Raji (cell line): ENCODE measurements around the gene CARD11.

Experiments
- POLR2A ChIP-seq: IDR thresholded peaks from 2 replicates; pipeline ENCODE4 v1.6.1; 2011; ENCODE audit warnings: low read depth, low read length, control low read depth; ENCODE audit not compliant: insufficient read depth

CARD11 gene

DNA sequence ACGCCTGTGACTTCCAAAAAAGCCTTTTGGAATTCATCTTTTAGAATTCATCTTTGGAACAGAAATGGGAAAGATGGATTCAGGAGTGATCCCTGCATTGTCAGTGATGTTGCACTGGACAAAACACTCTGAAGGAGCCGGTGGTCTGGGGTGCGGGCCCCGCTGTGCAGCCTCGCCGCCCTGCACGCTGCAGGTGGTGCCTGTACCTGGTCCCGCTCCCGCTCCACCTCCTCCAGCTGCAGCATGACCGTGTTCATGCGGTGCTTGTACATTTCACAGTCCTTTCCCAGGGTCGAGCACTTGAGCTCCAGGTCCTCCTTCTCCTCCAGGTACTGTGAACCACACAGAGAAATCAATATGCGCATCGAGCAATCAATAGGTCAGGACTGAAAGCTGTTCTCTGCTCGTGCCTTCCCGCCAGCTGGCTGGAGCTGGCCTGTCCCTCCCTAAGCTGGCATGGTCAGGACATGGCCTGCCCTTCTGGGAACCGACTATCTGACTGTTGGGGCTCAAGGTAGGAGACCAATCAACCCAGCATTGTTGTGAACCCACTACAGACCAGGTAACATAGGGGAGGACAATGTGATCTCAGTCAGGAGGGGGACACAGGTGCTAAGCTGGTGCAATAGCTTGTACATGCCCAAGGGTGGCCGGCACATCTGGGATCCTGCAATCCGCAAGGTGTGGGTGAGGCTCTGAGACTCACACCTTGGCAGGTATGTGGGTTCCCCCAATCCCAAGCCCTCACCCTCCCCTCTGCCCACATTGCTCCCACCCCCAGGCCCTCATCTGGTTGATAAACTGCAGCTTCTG lies 105.8 kb downstream of the CARD11 start:
- TF ChIP-seq POLR2A = no peak

DNA sequence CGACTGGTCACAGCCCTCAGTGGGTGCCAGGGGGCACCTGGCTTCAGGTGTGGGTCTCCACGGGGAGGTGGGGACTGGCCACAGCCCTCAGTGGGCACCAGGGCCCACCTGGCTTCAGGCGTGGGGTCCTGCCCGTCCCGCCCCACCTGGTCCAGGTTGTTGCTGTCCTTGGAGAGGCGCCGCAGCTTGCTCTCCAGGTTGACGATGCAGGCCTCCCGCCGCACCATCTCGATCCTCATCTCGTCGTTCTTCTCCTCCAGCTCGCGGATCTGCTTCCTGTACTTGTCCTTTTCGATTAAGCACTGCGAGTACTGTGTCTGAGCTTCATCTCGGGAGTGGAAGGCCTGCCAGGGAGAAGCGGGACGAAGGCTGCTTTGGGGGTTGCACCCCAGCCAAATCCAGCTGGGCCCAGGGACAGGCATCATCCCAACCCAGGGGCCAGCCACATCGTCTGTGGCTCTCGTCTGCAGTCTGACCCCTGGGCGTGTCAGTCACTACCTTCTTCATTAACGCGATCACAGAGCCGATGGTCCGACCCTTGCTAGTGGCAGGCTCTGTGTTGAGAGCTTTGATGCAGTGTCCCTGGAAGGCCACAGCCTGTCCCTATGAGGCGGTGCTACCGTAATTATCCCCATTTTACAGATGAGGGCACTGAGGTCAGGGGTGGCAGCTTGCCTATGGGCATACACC lies 106.6 kb downstream of the CARD11 start:
- no peak for TF ChIP-seq POLR2A

- TF ChIP-seq POLR2A = no peak
Observed at GRCh38 chr7:2936301-2936700, 107.4 kb downstream of the CARD11 start.

- no peak for TF ChIP-seq POLR2A
Observed at GRCh38 chr7:2934984-2935740, 108.5 kb downstream of the CARD11 start.

- no peak for TF ChIP-seq POLR2A
Observed at GRCh38 chr7:2934211-2934731, 109.4 kb downstream of the CARD11 start.

GRCh38 chr7:2932402-2933251 lies 111.0 kb downstream of the CARD11 start:
- no peak for TF ChIP-seq POLR2A

DNA sequence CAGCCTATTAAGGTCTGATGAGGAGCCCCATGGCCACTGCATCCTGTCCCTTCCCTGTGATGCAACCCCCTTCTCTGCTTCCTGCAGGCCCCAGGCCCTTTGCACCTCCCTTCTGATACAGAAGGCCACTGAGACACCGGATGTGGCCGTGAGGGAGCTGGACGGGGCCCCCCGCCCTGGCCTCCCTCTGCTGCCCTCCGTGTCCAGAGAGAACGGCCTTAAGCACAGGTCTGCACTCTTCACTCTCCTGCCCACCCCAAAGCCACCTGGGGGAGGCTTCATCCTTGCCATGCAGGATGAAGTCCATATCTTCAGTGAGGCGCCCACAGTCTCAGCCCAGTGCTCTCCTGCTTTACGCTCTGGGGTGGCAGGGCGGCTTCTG lies 112.6 kb downstream of the CARD11 start:
- TF ChIP-seq POLR2A = no peak

- TF ChIP-seq POLR2A = no peak
Observed at GRCh38 chr7:2930310-2931033, 113.2 kb downstream of the CARD11 start.

DNA sequence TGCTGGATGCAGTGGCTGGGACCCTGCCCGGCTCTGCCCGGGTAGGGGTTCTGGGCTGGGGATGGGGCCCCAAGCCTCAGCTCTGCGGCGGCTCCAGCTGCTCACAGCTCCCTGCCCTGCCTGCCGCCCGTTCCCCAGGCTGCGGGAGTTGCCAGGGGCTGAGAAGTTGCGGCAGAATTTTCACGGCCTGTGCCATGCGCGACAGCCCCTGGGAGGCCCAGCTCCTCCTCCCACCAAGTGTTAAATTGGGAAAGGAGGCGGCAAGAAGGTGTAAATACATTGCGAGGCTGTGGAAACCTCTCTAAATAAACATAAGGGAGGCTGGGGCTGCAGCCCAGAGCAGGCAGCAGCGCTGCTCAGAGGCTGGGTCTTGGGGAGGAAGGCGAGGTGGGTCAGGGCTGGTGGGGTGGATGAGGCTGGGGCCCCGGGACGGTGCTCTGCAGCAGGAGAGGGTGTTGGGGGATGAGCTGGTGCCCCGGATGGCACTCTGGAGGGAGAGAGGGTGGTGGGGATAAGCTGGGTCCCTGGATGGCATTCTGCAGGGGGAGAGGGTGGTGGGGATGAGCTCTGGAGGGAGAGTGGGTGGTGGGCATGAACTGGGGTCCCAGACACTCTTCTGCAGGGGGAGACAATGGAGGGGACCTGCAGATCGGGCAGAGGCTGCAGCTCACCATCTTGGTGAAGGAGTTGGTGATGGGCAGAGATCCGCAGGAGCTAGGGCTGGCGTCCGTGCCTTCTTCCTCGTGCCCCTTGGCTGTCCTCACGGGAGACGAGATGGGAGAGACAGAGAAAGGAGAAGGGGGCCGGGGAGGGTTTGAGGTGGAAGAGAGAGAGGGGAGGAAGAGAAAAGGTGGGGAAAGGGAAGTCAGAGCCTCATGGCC lies 114.1 kb downstream of the CARD11 start:
- no peak for TF ChIP-seq POLR2A

GRCh38 chr7:2928613-2929311 lies 114.9 kb downstream of the CARD11 start:
- TF ChIP-seq POLR2A = no peak

DNA sequence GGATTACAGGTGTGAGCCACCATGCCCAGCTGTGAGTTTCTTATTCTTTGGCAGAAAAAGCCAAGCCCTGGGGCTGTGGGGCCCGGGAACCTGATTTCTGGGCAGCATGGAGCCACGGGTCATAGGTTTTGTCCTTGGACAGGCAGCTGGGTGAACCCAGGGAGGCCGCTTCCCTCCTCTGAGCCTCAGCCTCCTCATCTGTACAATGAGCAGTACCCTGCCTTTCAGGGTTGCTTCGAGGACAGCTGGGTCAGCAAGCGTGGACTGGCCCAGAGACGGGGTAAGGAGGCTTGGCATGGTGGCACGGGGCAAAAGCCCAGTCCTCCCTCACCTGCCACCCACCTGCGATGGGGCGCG lies 115.4 kb downstream of the CARD11 start:
- TF ChIP-seq POLR2A = no peak

GRCh38 chr7:2927592-2927991 lies 116.1 kb downstream of the CARD11 start:
- TF ChIP-seq POLR2A = no peak
